WERI-Rb-1 (cell line): ENCODE measurements around the gene SPAG9.

Experiments
- DNase-seq: peaks from one replicate; pipeline ENCODE4 v3.0.0-alpha.2; 2020
- H3K27ac ChIP-seq: fragments of 250-450 bp; sonication (Bioruptor Pico); 2 replicates; pipeline ENCODE4 v1.5.1; 2020; ENCODE audit warnings: mild to moderate bottlenecking, moderate library complexity
- H3K27me3 ChIP-seq: fragments of 250-450 bp; sonication (Bioruptor Pico); 2 replicates; pipeline ENCODE4 v1.5.1; 2021; ENCODE audit warnings: mild to moderate bottlenecking, low read depth, moderate library complexity; ENCODE audit not compliant: insufficient read depth, severe bottlenecking
- H3K36me3 ChIP-seq: fragments of 250-450 bp; sonication (Bioruptor Pico); 2 replicates; pipeline ENCODE4 v1.5.1; 2020; ENCODE audit warnings: mild to moderate bottlenecking, moderate library complexity
- H3K4me3 ChIP-seq: 2 replicates; pipeline ENCODE4 v1.5.1; 2011; ENCODE audit warnings: low read depth, mild to moderate bottlenecking, control low read depth, low read length
- H3K9me3 ChIP-seq: fragments of 250-450 bp; sonication (Bioruptor Pico); 2 replicates; pipeline ENCODE4 v1.5.1; 2021; ENCODE audit warnings: mild to moderate bottlenecking, moderate library complexity; ENCODE audit not compliant: severe bottlenecking
- TF ChIP-seq, protein P1 (sequence below): IDR thresholded peaks from 2 replicates; pipeline ENCODE4 v1.5.1; 2011; ENCODE audit warnings: low read depth, mild to moderate bottlenecking, control low read depth, inconsistent platforms, low read length

The SPAG9 gene

DNA sequence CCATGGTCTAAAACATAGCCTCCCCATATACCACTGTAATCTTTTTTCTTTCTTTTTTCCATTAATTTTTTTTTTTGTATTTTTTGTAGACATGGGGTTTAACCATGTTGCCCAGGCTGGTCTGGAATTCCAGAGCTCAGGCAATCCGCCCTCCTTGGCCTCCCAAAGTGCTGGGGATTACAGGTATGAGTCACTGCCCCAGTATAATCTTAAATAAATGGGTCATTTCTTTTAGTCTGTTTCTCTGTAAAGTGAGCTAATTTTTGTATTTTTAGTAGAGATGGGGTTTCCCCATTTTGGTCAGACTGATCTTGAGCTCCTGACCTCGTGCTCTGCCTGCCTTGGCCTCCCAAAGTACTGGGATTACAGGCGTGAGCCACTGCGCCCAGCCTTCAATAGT, 27.0 kb upstream of the SPAG9 start:
- DNase-seq: no peak
- Histone ChIP-seq H3K4me3 (no peak overlapping the region), H3K36me3 (no peaks in the 10 kb centered on the region), H3K9me3 (no peaks in the 10 kb centered on the region), H3K27ac (no peak overlapping the region), H3K27me3 (no peaks in the 10 kb centered on the region)
- TF ChIP-seq, protein P1, sequence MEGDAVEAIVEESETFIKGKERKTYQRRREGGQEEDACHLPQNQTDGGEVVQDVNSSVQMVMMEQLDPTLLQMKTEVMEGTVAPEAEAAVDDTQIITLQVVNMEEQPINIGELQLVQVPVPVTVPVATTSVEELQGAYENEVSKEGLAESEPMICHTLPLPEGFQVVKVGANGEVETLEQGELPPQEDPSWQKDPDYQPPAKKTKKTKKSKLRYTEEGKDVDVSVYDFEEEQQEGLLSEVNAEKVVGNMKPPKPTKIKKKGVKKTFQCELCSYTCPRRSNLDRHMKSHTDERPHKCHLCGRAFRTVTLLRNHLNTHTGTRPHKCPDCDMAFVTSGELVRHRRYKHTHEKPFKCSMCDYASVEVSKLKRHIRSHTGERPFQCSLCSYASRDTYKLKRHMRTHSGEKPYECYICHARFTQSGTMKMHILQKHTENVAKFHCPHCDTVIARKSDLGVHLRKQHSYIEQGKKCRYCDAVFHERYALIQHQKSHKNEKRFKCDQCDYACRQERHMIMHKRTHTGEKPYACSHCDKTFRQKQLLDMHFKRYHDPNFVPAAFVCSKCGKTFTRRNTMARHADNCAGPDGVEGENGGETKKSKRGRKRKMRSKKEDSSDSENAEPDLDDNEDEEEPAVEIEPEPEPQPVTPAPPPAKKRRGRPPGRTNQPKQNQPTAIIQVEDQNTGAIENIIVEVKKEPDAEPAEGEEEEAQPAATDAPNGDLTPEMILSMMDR: no peak

DNA sequence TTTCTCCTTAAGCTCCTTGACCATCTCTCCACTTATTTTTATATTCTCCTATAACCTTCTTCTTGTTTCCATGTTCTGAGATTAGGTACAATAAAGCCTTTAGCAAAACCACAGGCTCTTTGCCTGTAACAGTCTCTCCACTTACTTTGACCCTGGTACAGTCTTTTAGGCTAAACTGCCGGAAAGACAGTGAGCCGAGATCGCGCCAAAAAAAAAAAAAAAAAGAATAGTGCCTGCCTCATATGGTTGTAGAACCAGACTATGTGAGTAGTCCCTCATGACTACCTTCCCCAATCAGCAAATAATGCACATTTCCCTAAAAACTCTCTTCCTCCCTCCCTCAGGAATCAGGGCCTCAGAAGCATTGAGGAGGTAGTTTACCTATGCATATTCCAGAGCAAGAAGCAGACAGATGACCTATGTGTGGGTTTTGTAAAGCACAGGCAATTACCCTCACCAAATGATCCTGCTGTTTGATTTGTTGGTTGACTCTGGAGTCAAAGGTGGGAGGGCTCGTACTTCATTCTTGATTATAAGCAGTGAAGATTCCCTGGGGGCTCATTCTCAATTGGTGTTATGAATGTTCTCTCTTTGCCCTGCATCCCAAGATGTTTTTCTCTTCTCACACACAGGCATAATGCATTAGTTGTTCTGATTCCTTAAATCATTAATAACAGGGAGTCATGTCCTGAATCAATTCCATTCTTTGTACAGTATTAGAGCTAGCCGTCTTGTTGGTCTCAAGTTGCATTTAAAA, 23.8 kb upstream of the SPAG9 start:
- TF ChIP-seq, protein P1: no peak
- H3K4me3 ChIP-seq: no peak overlapping the region
- H3K27ac ChIP-seq: no peak overlapping the region
- no peaks in the 10 kb centered on the region for H3K9me3 ChIP-seq
- no peaks in the 10 kb centered on the region for H3K27me3 ChIP-seq
- H3K36me3 ChIP-seq: no peaks in the 10 kb centered on the region
- no peak for DNase-seq

DNA sequence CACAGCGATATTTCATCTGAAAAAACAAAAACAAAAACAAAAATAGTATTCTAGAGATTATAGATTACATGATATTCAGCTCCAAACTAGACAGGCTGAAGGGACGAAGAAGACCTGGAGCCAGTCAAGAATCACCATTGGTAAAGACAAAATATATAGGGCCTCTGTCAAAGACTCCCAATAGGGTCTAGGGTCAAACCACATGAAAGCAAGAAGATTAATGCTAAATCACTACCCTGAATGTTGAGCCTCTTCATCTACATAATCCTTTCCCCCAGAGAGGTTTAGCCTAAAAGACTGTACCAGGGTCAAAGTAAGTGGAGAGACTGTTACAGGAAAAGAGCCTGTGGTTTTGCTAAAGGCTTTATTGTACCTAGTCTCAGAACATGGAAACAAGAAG, 21.9 kb upstream of the SPAG9 start:
- Histone ChIP-seq H3K27ac (no peak overlapping the region), H3K27me3 (no peaks in the 10 kb centered on the region), H3K9me3 (no peaks in the 10 kb centered on the region), H3K36me3 (no peaks in the 10 kb centered on the region), H3K4me3 (no peak overlapping the region)
- no peak for DNase-seq
- TF ChIP-seq, protein P1: no peak

DNA sequence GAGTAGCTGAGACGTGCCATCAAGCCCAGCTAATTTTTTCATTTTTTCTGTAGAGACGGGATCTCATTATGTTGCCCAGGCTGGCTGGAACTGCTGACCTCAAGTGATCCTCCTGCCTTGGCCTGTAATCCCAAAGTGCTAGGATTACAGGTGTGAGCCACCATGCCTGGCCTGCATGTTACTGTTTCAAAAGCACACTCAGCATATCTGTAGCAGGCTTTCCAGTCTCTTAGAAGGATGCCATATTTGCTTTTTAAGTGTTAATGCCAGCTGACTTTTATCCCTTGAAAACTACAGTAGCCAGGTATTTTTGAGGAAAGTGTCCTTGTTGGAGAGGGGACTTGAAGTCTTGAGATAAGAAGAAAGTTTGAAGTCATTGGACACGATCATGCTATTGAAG, 15.3 kb upstream of the SPAG9 start:
- Histone ChIP-seq H3K4me3 (no peak overlapping the region), H3K27me3 (no peaks in the 10 kb centered on the region), H3K9me3 (no peaks in the 10 kb centered on the region), H3K36me3 (no peaks in the 10 kb centered on the region), H3K27ac (no peak overlapping the region)
- TF ChIP-seq, protein P1: no peak
- DNase-seq: no peak

DNA sequence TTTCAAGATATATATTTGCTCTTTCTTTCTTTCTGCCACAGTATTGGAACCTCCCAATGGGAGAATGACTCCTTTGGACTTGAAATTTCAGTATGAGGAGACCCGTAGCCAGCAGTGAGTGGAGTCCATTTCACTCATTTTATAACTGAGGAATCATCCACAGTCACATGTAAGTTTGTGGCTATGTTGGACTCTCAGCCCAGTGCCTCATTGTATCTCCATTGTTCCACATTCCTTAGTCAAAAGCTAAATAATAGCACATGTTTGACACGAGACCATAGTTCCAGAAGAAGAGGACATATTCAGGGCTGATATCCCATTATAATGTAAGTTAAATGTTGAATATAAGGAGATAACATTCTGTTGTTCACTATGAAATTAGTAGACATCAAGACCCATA, 12.7 kb upstream of the SPAG9 start:
- no peak overlapping the region for H3K4me3 ChIP-seq
- no peak for DNase-seq
- no peaks in the 10 kb centered on the region for H3K27me3 ChIP-seq
- H3K9me3 ChIP-seq: no peaks in the 10 kb centered on the region
- TF ChIP-seq, protein P1: no peak
- H3K27ac ChIP-seq: no peak overlapping the region
- no peaks in the 10 kb centered on the region for H3K36me3 ChIP-seq

DNA sequence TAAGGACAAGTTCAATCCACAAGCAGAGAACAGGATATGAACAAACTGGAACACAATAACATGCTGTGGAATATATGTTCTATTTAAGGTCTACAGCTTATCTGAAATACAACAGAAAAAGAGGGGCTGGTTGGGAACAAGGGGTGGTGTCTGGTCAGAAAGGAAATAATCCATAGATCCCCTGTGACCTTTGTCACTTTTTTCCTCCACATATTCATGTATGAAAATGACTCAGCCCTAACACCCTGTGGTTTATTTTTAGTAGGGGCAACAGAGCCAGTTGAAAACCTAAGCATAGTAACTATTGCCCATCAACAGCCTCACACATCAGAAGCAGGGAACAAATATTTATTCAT, 12.3 kb upstream of the SPAG9 start:
- TF ChIP-seq, protein P1: no peak
- no peaks in the 10 kb centered on the region for H3K27me3 ChIP-seq
- no peak for DNase-seq
- H3K36me3 ChIP-seq: no peaks in the 10 kb centered on the region
- H3K9me3 ChIP-seq: no peaks in the 10 kb centered on the region
- H3K27ac ChIP-seq: no peak overlapping the region
- H3K4me3 ChIP-seq: no peak overlapping the region
